ENCODE data around the gene HSDL1. TPM values are rescaled to one million over a fixed set of nuclear protein-coding genes. Genes with fewer than 3 reads are reported as not detected.
"Not testable (repeated sequence)": the region's sequence is repeated elsewhere in the genome, so short reads cannot be mapped to it uniquely, and the experiment has no call there.

The HSDL1 gene
- total RNA-seq, 1 donor, result 18.7 TPM

DNA sequence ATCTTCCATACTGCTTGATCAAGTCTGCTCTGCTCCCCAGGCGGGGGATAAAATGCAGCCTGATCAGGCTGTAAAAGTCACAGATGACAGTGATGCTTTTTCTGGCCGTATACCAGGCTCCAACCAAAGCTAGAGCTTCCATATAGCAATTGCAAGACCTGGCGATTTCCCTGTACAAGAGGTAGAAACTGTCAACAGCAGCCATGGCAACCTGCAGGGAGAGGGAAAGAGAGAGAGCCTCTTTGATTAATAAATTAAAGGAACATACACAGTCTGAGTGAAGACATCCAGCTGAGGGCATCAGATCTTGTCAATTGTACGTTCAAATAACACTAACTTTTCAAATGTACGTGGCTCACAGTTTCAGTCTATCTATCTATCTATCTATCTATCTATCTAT, 13.9 kb downstream of the HSDL1 start:
- no peak overlapping the region for H3K4me3 ChIP-seq (ENCODE audit: low read depth, low read length)
- no peak for DNase-seq (ENCODE audit: low read depth)
- TF ChIP-seq, protein P1, sequence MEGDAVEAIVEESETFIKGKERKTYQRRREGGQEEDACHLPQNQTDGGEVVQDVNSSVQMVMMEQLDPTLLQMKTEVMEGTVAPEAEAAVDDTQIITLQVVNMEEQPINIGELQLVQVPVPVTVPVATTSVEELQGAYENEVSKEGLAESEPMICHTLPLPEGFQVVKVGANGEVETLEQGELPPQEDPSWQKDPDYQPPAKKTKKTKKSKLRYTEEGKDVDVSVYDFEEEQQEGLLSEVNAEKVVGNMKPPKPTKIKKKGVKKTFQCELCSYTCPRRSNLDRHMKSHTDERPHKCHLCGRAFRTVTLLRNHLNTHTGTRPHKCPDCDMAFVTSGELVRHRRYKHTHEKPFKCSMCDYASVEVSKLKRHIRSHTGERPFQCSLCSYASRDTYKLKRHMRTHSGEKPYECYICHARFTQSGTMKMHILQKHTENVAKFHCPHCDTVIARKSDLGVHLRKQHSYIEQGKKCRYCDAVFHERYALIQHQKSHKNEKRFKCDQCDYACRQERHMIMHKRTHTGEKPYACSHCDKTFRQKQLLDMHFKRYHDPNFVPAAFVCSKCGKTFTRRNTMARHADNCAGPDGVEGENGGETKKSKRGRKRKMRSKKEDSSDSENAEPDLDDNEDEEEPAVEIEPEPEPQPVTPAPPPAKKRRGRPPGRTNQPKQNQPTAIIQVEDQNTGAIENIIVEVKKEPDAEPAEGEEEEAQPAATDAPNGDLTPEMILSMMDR (IDR thresholded peaks at IDR 0.05; ENCODE audit: insufficient read depth, low read length), result no peak

DNA sequence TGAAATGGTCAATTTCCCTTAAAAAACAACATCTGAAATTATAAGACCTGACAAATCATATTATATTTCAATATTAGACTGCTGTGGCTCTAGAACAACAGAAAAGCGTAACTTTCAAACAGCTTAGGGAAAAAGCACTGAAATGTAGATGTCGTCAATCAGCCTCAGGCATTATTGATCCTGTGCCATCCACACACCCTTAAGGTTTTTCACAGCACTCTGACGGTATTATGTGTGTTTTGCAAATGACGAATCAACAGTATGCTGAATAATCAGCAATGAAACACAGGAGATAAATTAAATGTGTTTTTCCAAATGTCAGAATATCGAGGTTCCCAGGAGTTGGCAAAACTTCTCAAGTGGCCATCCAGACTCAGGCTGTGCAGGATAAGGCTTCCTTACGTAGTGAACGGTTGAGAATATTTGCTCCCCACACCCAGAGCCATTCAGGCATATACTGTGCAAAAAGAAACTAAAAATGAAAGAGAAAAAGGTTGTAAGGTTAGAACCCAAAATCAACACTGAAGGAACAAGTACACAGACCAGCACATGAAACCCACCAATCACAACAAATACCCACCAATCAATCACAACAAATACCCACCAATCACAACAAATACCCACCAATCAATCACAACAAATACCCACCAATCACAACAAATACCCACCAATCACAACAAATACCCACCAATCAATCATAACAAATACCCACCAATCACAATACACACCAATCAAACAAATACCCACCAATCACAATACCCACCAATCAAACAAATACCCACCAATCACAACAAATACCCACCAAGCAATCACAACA, 20.5 kb downstream of the HSDL1 start:
- no peak for DNase-seq (ENCODE audit: low read depth)
- TF ChIP-seq, protein P1 (IDR thresholded peaks at IDR 0.05; ENCODE audit: insufficient read depth, low read length), result no peak
- H3K4me3 ChIP-seq (ENCODE audit: low read depth, low read length), result no peak overlapping the region

DNA sequence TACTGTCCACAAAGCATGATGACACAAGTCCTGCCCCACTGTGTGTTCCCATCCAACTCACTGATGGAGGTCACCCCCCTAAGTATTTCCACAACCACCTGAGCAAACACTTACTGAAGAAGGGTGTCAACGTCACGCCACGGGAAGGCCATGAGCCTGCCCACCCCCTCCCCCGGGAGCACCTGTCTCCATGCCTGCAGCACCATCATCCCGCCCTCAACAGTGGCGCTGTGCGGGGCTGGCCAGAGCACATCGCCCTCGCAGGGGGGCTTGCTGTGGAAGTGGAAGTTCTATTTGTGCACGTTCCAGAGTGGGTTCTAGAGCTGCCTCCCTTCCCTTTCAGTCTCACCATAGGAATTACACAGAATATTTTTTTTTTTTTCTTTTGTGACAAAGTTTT, 24.0 kb downstream of the HSDL1 start:
- TF ChIP-seq, protein P1 (IDR thresholded peaks at IDR 0.05; ENCODE audit: insufficient read depth, low read length), result no peak
- no peak for DNase-seq (ENCODE audit: low read depth)
- no peak overlapping the region for H3K4me3 ChIP-seq (ENCODE audit: low read depth, low read length)

DNA sequence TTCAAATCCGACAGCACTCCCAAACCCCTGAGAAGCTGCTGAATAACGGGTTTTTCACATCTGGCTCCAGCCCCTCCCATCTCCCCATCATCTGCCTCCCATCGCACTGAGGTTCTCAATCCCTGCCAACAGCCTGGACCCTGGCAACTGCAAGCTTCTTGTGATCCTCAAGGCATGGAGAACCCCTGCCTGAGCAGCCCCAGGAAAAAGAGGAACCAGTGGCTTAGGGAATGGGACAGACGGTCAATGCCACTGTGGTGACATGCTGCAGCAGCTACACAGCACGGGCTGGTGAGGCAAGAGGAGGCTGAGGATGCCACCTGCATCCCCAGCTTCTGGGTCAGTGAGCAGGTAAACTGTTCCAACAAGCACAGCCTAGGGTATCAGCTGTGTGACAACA, 25.0 kb downstream of the HSDL1 start:
- TF ChIP-seq, protein P1 (IDR thresholded peaks at IDR 0.05; ENCODE audit: insufficient read depth, low read length), result no peak
- DNase-seq (ENCODE audit: low read depth), result no peak
- H3K4me3 ChIP-seq (ENCODE audit: low read depth, low read length), result no peak overlapping the region

DNA sequence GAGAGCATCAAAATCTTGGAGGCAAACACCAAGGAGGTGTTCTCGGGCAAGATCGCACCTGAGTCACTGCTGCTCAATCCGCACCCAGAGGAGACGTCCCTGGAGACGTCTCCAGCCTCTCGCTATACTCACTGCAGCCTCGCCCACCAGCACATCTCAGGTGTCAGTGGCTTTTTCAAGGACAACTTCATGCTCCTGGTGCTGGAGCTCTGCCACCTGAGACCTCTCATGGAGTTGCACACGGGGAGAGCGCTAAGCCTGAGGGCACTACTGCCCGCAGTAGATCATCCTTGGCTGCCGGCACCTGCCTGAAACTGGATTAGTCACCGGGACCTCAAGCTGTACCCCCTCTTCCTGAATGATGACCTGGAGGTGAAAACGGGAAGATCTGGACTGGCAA, 25.6 kb downstream of the HSDL1 start:
- DNase-seq (ENCODE audit: low read depth), result no peak
- TF ChIP-seq, protein P1 (IDR thresholded peaks at IDR 0.05; ENCODE audit: insufficient read depth, low read length), result no peak
- no peak overlapping the region for H3K4me3 ChIP-seq (ENCODE audit: low read depth, low read length)

DNA sequence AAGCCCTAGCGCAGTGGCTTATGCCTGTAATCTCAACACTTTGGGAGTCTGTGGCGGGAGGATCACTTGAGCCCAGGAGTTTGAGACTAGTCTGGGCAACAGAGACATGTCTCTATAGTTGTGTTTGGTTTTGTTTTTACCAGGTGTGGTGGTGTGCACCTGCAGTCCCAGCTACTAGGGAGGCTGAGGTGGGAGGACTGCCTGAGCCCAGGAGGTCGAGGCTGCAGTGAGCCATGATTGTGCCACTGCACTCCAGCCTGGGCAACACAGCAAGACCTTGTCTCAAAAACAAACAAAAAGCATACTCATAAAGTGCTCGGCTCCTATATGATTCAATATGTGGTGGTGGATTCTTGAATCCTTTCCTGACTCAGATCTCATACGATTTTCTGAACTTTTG, 26.7 kb downstream of the HSDL1 start:
- H3K4me3 ChIP-seq (ENCODE audit: low read depth, low read length); DNase-seq (ENCODE audit: low read depth): not testable (repeated sequence)

DNA sequence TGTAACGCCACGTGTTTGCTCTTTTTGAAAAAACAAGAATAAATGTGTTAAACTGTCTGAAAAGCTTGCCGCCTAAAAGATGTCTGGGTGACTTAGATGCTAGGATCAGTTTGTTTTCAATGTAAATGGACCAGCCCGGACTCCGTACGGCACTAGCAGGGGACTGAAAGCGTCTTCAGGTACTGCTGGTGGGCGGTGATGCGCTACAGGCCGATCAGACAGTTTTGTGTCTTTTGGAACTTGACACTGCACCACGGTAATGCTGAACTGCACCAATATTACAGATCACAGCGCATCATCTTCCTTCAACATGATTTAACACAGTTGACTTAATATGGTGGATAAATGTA, 27.5 kb downstream of the HSDL1 start:
- DNase-seq (ENCODE audit: low read depth), result no peak
- peak overlapping the region; percentile 91 for H3K4me3 ChIP-seq (ENCODE audit: low read depth, low read length)
- TF ChIP-seq, protein P1 (IDR thresholded peaks at IDR 0.05; ENCODE audit: insufficient read depth, low read length), result no peak

Data from fibroblast of the aortic adventitia (primary cell).